ENCODE results near the gene RGS11.

RGS11 gene

DNA sequence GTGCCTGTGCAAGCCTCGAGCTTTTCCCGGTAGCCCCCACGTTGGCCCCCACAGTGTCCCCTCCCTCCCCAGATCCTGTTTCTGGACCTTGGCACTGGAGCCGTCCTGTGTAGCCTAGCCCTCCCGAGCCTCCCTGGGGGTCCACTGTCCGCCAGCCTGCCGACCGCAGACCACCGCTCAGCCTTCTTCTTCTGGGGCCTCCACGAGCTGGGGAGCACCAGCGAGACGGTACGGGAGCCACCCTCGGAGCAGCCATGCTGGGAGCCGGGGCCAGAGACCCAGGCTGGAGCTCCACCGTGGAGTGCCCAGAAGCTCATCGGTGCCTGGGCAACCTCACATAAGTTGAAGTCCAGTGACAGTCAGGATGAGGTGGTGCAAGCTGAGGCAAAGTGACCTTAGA, 11.8 kb downstream of the RGS11 start:
- no peak overlapping the region for H3K9ac ChIP-seq (ENCODE audit: low read length)
- TF ChIP-seq EZH2phosphoT487 (IDR thresholded peaks at IDR 0.05; ENCODE audit: low read depth), result no peak
- TF ChIP-seq, protein P1, sequence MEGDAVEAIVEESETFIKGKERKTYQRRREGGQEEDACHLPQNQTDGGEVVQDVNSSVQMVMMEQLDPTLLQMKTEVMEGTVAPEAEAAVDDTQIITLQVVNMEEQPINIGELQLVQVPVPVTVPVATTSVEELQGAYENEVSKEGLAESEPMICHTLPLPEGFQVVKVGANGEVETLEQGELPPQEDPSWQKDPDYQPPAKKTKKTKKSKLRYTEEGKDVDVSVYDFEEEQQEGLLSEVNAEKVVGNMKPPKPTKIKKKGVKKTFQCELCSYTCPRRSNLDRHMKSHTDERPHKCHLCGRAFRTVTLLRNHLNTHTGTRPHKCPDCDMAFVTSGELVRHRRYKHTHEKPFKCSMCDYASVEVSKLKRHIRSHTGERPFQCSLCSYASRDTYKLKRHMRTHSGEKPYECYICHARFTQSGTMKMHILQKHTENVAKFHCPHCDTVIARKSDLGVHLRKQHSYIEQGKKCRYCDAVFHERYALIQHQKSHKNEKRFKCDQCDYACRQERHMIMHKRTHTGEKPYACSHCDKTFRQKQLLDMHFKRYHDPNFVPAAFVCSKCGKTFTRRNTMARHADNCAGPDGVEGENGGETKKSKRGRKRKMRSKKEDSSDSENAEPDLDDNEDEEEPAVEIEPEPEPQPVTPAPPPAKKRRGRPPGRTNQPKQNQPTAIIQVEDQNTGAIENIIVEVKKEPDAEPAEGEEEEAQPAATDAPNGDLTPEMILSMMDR (IDR thresholded peaks at IDR 0.05; ENCODE audit: low read depth, low read length), result no peak
- H3K79me2 ChIP-seq (ENCODE audit: low read length), result no peaks in the 10 kb centered on the region
- H3K4me1 ChIP-seq (ENCODE audit: low read length), result peaks cover 20% of the 10 kb centered on the region
- H3K4me3 ChIP-seq (ENCODE audit: low read length), result no peak overlapping the region
- no peak overlapping the region for H3K4me2 ChIP-seq (ENCODE audit: low read length)
- no peaks in the 10 kb centered on the region for H3K9me3 ChIP-seq (ENCODE audit: insufficient read depth, low read length)
- no peak overlapping the region for H2AFZ ChIP-seq (ENCODE audit: low read depth, low read length)
- H4K20me1 ChIP-seq (ENCODE audit: insufficient read depth, low read length), result no peaks in the 10 kb centered on the region
- H3K27ac ChIP-seq (ENCODE audit: low read length), result no peak overlapping the region
- no peaks in the 10 kb centered on the region for H3K36me3 ChIP-seq (replicated peaks; ENCODE audit: low read depth, low read length)
- no peaks in the 10 kb centered on the region for H3K27me3 ChIP-seq (ENCODE audit: low read depth, low read length)

DNA sequence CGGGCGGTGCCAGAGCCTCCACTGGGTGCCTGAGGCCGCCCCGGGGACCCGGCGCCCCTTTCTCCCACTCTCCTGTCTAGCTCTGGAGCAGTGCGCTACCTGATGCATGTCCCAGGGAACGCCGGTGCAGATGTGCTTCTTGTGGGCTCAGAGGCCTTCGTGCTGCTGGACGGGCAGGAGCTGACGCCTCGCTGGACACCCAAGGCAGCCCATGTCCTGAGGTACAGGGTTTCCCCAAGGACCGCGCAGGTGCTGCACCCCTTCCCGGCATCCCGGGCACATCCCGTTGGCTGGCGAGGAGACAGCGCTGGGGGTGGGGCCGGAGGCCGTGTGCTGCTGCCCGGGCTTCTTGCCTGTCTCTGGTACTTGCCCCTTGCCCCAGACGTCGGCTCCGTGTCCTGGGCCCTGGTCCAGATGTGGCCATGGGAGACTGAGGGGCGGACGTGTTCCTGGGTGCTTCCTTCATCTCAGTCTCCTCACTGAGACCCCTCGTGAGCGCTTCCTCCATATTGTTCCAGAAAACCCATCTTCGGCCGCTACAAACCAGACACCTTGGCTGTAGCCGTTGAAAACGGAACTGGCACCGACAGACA, 12.5 kb downstream of the RGS11 start:
- Histone ChIP-seq H4K20me1 (ENCODE audit: insufficient read depth, low read length) (no peaks in the 10 kb centered on the region), H3K4me1 (ENCODE audit: low read length) (peaks cover 20% of the 10 kb centered on the region), H3K9me3 (ENCODE audit: insufficient read depth, low read length) (no peaks in the 10 kb centered on the region), H2AFZ (ENCODE audit: low read depth, low read length) (no peak overlapping the region), H3K27me3 (ENCODE audit: low read depth, low read length) (no peaks in the 10 kb centered on the region), H3K4me2 (ENCODE audit: low read length) (no peak overlapping the region), H3K79me2 (ENCODE audit: low read length) (no peaks in the 10 kb centered on the region), H3K4me3 (ENCODE audit: low read length) (no peak overlapping the region), H3K27ac (ENCODE audit: low read length) (no peak overlapping the region), H3K36me3 (replicated peaks; ENCODE audit: low read depth, low read length) (no peaks in the 10 kb centered on the region), H3K9ac (ENCODE audit: low read length) (no peak overlapping the region)
- no peak for TF ChIP-seq EZH2phosphoT487 (IDR thresholded peaks at IDR 0.05; ENCODE audit: low read depth)
- TF ChIP-seq, protein P1 (IDR thresholded peaks at IDR 0.05; ENCODE audit: low read depth, low read length), result no peak

DNA sequence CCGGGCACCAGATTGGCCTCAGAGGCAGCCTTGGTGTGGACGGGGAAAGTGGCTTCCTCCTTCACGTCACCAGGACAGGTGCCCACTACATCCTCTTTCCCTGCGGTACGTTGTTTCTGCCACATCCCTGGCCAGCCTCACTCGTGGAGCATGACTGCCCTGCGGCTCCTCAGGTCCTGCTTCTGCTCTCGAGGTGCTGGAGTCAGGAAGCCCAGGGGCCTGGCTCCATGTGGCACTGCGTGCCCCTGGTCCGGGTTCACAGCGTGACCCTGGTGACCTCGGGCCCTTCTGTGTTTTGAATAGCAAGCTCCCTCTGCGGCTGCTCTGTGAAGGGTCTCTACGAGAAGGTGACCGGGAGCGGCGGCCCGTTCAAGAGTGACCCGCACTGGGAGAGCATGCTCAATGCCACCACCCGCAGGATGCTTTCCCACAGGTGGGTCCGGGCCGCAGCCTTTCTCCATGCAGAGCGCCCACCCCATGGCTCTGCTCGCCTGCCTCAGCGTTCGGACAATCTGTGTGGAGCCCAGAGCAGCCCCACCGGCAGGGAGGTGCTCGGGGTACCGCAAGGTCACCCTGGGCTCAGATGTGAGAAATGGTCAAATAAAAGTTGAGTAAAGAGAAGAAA, 13.5 kb downstream of the RGS11 start:
- no peaks in the 10 kb centered on the region for H4K20me1 ChIP-seq (ENCODE audit: insufficient read depth, low read length)
- H3K4me2 ChIP-seq (ENCODE audit: low read length), result peak overlapping the region; percentile 58
- no peaks in the 10 kb centered on the region for H3K36me3 ChIP-seq (replicated peaks; ENCODE audit: low read depth, low read length)
- TF ChIP-seq, protein P1 (IDR thresholded peaks at IDR 0.05; ENCODE audit: low read depth, low read length), result no peak
- no peak for TF ChIP-seq EZH2phosphoT487 (IDR thresholded peaks at IDR 0.05; ENCODE audit: low read depth)
- H3K4me3 ChIP-seq (ENCODE audit: low read length), result no peak overlapping the region
- H2AFZ ChIP-seq (ENCODE audit: low read depth, low read length), result no peak overlapping the region
- H3K27ac ChIP-seq (ENCODE audit: low read length), result peak overlapping the region; percentile 39
- H3K9ac ChIP-seq (ENCODE audit: low read length), result no peak overlapping the region
- no peaks in the 10 kb centered on the region for H3K79me2 ChIP-seq (ENCODE audit: low read length)
- no peaks in the 10 kb centered on the region for H3K27me3 ChIP-seq (ENCODE audit: low read depth, low read length)
- H3K9me3 ChIP-seq (ENCODE audit: insufficient read depth, low read length), result no peaks in the 10 kb centered on the region
- peaks cover 20% of the 10 kb centered on the region for H3K4me1 ChIP-seq (ENCODE audit: low read length)

DNA sequence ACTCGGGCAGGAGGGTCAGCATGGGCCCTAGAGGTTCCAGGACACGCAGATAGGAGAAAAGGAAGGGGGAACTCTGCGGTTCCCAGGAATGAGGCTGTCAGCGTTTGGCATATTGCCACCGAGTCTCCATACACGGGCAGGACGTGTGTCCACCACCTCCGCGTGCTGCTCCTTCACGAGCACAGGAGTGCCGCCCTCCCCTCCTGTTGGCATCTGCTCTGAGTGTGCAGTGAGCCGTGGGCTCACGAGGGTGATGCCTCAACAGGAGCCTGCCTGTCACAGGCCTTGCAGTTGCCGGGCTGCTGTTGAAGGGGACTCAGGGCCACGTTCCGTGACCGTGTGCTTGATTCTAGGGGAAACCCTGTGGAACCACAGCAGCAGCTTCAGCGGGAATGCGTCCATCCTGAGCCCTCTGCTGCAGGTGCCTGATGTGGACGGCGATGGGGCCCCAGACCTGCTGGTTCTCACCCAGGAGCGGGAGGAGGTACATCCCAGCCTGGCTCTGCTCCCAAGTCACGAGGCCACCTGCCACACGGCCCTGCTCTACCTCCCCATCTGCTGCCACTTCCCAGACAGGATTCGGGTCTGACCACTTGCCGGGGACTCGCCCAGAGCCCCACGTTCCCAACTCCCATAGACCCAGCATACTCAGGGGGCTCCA, 14.6 kb downstream of the RGS11 start:
- Histone ChIP-seq H3K9me3 (ENCODE audit: insufficient read depth, low read length) (no peaks in the 10 kb centered on the region), H3K4me3 (ENCODE audit: low read length) (peak overlapping the region; percentile 13; the same call in 1 of the 2 replicates), H3K27ac (ENCODE audit: low read length) (peak overlapping the region; percentile 39), H3K27me3 (ENCODE audit: low read depth, low read length) (no peaks in the 10 kb centered on the region), H3K9ac (ENCODE audit: low read length) (peak overlapping the region; percentile 1; the same call in 1 of the 2 replicates), H4K20me1 (ENCODE audit: insufficient read depth, low read length) (no peaks in the 10 kb centered on the region), H2AFZ (ENCODE audit: low read depth, low read length) (no peak overlapping the region), H3K79me2 (ENCODE audit: low read length) (no peaks in the 10 kb centered on the region), H3K4me1 (ENCODE audit: low read length) (peaks cover 20% of the 10 kb centered on the region), H3K4me2 (ENCODE audit: low read length) (peak overlapping the region; percentile 58), H3K36me3 (replicated peaks; ENCODE audit: low read depth, low read length) (no peaks in the 10 kb centered on the region)
- TF ChIP-seq EZH2phosphoT487 (IDR thresholded peaks at IDR 0.05; ENCODE audit: low read depth), result no peak
- TF ChIP-seq, protein P1 (IDR thresholded peaks at IDR 0.05; ENCODE audit: low read depth, low read length), result no peak

All from OCI-LY3 (cell line).